H1 (cell line): ENCODE data around the gene KCNA10. TPM values are rescaled to one million over a fixed set of nuclear protein-coding genes. Genes with fewer than 3 reads are reported as not detected.

ENCODE experiments used
- CTBP2 ChIP-seq: IDR thresholded peaks from 2 replicates; pipeline ENCODE4 v1.7.0; 2011; ENCODE audit warnings: borderline replicate concordance, mild to moderate bottlenecking, moderate library complexity, mixed read lengths, low read length; ENCODE audit not compliant: insufficient read depth, insufficient read length
- RBBP5 ChIP-seq: IDR thresholded peaks from 2 replicates; pipeline ENCODE4 v1.7.1; 2012; ENCODE audit warnings: low read depth, mild to moderate bottlenecking, inconsistent platforms, low read length, moderate library complexity, borderline replicate concordance
- polyA plus RNA-seq, 7 experiments: library from polyadenylated mRNA; depleted of rRNA in 3 of 7; stranded (reverse) in 5 of 7; unstranded in 2 of 7; fragments of >200 nt in 5 of 7; fragments of 200-250 nt in 2 of 7; gene quantifications; 1 replicate in 5 of 7; 2 replicates in 1 of 7; 4 replicates in 1 of 7; pipeline versions ENCODE4 v1.2.1 to v1.2.3, GENCODE V29; 2011 to 2013; ENCODE audit warnings: missing spikeins in 2 of 7, mixed read lengths in 2 of 7
- total RNA-seq: library from RNA; stranded (reverse); fragmentation: NEBNext Ultra II Directional; extraction: Animal tissue kit (Norgen Biotek cat#: 25700); gene quantifications from 2 replicates; pipeline ENCODE4 v1.2.1, GENCODE V29; 2021
- TF ChIP-seq, protein P1 (sequence below), 3 experiments: IDR thresholded peaks; 1 replicate in 2 of 3; 2 replicates in 1 of 3; pipeline versions ENCODE4 v1.5.1 to v1.6.1; 2011; ENCODE audit warnings: low read length in 3 of 3, mild to moderate bottlenecking in 3 of 3, inconsistent platforms in 2 of 3, low read depth in 1 of 3, moderate library complexity in 1 of 3; ENCODE audit not compliant: insufficient read depth in 1 of 3; ENCODE audit errors: control extremely low read depth in 1 of 3

Gene KCNA10
- total and polyA plus RNA-seq, 2 of the 8 experiments (the other 6 are each of a cell fraction or from before 2014, with no cell fraction given), result not detected

DNA sequence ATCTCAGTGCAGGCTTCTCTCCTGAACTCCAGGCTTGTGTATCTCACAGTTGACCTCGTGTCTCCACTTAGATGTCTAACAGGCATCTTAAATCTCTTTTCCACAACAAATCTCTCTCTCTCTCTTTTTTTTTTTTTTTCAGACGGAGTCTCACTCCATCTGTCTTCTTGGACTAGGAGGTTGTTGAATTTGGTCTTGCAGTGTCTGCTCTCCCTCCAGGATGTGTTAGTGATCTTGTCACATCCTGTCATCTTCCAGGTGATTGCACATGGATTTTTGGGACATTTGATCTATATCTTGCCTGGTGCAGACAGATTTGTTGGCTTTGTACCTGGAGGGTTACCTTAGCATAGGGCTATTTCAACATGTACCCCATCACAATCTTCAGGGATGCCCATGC is 26.5 kb upstream of the KCNA10 start (continued):
- TF ChIP-seq, protein P1, sequence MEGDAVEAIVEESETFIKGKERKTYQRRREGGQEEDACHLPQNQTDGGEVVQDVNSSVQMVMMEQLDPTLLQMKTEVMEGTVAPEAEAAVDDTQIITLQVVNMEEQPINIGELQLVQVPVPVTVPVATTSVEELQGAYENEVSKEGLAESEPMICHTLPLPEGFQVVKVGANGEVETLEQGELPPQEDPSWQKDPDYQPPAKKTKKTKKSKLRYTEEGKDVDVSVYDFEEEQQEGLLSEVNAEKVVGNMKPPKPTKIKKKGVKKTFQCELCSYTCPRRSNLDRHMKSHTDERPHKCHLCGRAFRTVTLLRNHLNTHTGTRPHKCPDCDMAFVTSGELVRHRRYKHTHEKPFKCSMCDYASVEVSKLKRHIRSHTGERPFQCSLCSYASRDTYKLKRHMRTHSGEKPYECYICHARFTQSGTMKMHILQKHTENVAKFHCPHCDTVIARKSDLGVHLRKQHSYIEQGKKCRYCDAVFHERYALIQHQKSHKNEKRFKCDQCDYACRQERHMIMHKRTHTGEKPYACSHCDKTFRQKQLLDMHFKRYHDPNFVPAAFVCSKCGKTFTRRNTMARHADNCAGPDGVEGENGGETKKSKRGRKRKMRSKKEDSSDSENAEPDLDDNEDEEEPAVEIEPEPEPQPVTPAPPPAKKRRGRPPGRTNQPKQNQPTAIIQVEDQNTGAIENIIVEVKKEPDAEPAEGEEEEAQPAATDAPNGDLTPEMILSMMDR (IDR thresholded peaks at IDR 0.05; ENCODE audit: control extremely low read depth in 1 of 3, insufficient read depth in 1 of 3, low read depth in 1 of 3, low read length in 3 of 3), result no peak
- TF ChIP-seq CTBP2, result no peak
- TF ChIP-seq RBBP5, result no peak
